Measurements from ENCODE around the gene KCNH1. TPM values are rescaled to one million over a fixed set of nuclear protein-coding genes. Genes with fewer than 3 reads are reported as not detected.

The KCNH1 gene
- total RNA-seq, 1 donor from 2014 or later: 0.21 TPM

DNA sequence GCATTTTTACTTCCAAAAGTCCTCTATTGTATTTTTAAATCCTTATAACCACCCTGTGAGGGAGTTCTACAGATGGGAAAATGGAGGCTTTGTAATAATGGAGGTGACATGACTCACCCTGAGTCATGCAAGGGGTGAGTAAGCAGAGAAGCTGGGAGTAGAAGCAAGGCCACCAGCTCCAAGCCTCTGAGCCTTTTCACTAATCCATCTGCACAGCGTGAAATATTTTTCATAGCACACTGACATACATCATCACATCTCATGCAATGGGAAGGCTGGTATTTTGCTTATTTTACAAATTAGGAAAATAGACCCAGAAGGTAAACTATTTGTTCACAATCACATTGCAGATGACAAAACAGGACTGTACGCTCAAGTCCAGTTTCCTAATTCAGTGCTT lies 96.9 kb downstream of the KCNH1 start:
- H3K9me3 Mint-ChIP-seq: peaks cover 4% of the 10 kb centered on the region
- no peaks in the 10 kb centered on the region for H3K36me3 Mint-ChIP-seq (ENCODE audit: low read depth)
- H3K4me3 Mint-ChIP-seq: no peak overlapping the region
- H3K4me1 Mint-ChIP-seq: no peaks in the 10 kb centered on the region
- H3K27me3 Mint-ChIP-seq (ENCODE audit: low read depth): no peaks in the 10 kb centered on the region
- TF ChIP-seq, protein P1, sequence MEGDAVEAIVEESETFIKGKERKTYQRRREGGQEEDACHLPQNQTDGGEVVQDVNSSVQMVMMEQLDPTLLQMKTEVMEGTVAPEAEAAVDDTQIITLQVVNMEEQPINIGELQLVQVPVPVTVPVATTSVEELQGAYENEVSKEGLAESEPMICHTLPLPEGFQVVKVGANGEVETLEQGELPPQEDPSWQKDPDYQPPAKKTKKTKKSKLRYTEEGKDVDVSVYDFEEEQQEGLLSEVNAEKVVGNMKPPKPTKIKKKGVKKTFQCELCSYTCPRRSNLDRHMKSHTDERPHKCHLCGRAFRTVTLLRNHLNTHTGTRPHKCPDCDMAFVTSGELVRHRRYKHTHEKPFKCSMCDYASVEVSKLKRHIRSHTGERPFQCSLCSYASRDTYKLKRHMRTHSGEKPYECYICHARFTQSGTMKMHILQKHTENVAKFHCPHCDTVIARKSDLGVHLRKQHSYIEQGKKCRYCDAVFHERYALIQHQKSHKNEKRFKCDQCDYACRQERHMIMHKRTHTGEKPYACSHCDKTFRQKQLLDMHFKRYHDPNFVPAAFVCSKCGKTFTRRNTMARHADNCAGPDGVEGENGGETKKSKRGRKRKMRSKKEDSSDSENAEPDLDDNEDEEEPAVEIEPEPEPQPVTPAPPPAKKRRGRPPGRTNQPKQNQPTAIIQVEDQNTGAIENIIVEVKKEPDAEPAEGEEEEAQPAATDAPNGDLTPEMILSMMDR (conservative IDR thresholded peaks at IDR 0.05): no peak
- no peak for DNase-seq (ENCODE audit: low read depth, low spot score)
- no peak overlapping the region for H3K27ac Mint-ChIP-seq (ENCODE audit: unreplicated experiment)

DNA sequence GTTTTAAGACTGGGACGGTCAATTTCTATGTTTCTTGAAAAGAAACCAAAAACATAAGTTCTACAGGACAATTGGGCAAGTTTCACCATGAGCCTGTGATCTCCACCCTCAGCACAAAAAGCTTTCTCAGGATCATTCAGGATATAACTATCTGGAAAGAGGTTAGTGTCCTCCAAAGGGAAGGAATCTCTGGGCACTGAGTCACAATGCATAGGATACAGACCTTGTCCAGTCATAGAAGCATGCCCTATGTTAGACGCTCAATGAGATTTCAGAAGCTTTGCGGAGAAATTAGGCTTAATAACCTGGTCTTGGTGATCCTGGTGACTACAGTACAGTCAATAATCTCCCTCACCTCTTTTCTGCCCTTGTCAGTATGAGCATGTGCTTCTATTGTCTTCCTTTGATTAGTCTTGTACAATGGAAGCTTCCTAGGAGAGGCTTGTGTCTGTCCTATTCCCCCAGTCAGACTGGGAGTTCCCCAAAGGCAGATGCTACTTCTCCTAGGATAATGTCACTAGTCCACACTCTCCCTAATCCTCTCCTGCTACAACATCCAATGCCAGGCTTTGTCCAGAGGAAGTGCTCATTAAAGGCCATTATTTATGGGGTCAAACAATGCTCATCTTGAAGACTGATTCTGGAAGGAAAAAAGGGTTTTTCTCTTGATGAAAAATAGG lies 97.4 kb downstream of the KCNH1 start:
- TF ChIP-seq, protein P1 (conservative IDR thresholded peaks at IDR 0.05): no peak
- H3K4me3 Mint-ChIP-seq: no peak overlapping the region
- peaks cover 4% of the 10 kb centered on the region for H3K9me3 Mint-ChIP-seq
- no peaks in the 10 kb centered on the region for H3K36me3 Mint-ChIP-seq (ENCODE audit: low read depth)
- H3K27ac Mint-ChIP-seq (ENCODE audit: unreplicated experiment): no peak overlapping the region
- no peaks in the 10 kb centered on the region for H3K27me3 Mint-ChIP-seq (ENCODE audit: low read depth)
- DNase-seq (ENCODE audit: low read depth, low spot score): no peak
- no peaks in the 10 kb centered on the region for H3K4me1 Mint-ChIP-seq

DNA sequence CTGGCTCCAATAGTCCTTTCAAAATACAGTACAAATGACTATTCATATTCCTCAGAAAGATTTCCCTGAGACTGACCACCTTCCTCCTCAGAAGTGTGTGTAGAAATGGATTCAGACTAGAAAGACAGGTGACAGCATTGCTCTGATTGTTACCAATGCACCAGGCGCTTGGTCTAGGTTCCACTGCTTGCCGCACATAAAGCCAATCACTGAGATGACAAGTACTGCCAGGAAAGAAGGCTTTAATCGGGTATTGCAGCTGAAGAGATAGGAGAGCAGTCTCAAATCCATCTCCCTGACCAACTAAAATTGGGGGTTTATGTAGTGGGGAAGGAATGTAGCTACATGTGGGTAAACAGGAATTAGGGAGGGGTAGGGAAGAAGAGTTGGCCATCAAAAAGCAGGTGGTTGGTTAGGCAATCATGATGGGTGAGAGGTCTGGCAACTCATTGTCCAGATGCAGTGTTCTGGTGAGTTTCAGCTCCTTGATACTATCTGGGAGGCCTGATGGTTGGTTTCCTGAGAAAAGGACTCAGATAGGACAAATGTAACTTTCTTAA lies 98.0 kb downstream of the KCNH1 start:
- Mint-ChIP-seq H3K9me3 (peaks cover 4% of the 10 kb centered on the region), H3K36me3 (ENCODE audit: low read depth) (no peaks in the 10 kb centered on the region), H3K4me3 (no peak overlapping the region), H3K27ac (ENCODE audit: unreplicated experiment) (no peak overlapping the region), H3K4me1 (no peaks in the 10 kb centered on the region), H3K27me3 (ENCODE audit: low read depth) (no peaks in the 10 kb centered on the region)
- DNase-seq (ENCODE audit: low read depth, low spot score): no peak
- TF ChIP-seq, protein P1 (conservative IDR thresholded peaks at IDR 0.05): no peak

DNA sequence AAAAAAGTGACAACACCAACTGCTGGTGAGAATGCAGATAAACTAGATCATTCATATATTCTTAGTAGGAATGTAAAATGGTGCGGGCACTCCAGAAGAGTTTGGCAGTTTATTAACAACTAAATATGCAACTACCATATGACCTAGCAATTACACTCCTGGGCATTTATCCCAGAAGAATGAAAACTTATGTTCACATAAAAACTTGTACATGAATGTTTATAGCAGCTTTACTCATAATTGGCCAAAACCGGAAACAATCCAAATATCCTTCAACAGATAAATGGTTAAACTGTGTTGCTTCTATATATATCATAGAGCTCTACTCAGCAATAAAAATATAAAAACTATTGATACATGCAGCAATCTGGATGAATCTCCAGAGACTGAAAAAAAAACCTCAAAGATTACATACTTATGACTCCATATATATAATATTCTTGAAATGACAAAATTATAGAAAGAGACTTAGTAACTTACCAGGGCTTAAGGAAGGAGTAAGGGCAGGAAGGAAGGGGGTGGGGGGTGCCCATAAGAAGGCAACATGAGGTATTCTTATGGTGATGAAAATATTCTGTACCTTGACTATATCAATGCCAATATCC lies 99.9 kb downstream of the KCNH1 start:
- DNase-seq (ENCODE audit: low read depth, low spot score): no peak
- Mint-ChIP-seq H3K27me3 (ENCODE audit: low read depth) (no peaks in the 10 kb centered on the region), H3K4me1 (no peaks in the 10 kb centered on the region), H3K27ac (ENCODE audit: unreplicated experiment) (no peak overlapping the region), H3K9me3 (peaks cover 4% of the 10 kb centered on the region), H3K4me3 (no peak overlapping the region), H3K36me3 (ENCODE audit: low read depth) (no peaks in the 10 kb centered on the region)
- TF ChIP-seq, protein P1 (conservative IDR thresholded peaks at IDR 0.05): no peak

DNA sequence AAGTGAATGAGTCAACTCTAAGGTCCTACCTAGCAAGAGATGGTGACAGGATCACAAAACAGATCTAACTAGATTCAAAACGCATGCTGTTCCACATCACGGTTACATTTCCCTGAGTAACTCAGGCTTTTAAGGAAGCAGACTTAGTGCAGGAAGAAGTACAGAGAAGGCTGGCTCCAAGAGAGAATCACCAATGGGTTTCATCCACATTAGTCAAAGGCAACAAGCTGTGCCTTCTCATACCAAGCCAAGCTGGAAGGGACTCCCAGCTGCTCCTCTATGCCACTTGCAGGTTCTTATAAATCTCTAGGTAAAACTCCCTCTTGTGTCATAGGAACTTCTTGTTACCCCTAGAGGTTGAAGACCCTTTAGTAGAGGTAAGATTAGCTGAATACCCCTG lies 109.0 kb downstream of the KCNH1 start:
- peaks cover 10% of the 10 kb centered on the region for H3K27me3 Mint-ChIP-seq (ENCODE audit: low read depth)
- no peak for DNase-seq (ENCODE audit: low read depth, low spot score)
- peaks cover 3% of the 10 kb centered on the region for H3K9me3 Mint-ChIP-seq
- H3K27ac Mint-ChIP-seq (ENCODE audit: unreplicated experiment): no peak overlapping the region
- no peak overlapping the region for H3K4me3 Mint-ChIP-seq
- TF ChIP-seq, protein P1 (conservative IDR thresholded peaks at IDR 0.05): no peak
- no peaks in the 10 kb centered on the region for H3K36me3 Mint-ChIP-seq (ENCODE audit: low read depth)
- no peaks in the 10 kb centered on the region for H3K4me1 Mint-ChIP-seq

Data from neural crest cell (in vitro differentiated cells).